Measurements from ENCODE around the gene OVAAL.

DNA sequence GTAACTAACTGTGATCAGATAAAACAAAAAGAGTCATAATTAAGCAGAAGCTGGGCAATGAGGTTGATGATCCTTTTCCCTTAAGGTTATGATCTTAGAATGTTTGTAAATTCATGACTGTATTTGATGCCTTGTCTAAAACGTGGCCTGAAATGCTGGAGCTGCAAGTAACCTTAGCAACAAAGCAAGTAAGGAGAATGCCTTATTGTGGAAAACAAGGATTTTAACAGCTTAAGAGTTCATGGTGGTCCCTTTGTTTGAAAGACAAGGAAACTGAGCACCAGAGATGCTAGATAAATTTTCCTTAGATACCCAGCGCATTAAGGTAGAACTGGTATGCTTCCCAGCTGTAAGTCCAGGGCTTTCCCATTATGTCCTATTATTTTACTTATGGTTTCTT, 47.4 kb downstream of the OVAAL start:
- TF ChIP-seq ZNF565 (CRISPR knock-in tag; conservative IDR thresholded peaks at IDR 0.05; ENCODE audit: low read depth): no peak
- TF ChIP-seq ARNTL (CRISPR knock-in tag; IDR thresholded peaks at IDR 0.05; ENCODE audit: borderline replicate concordance, low read depth): no peak
- TF ChIP-seq CREB5 (CRISPR knock-in tag; IDR thresholded peaks at IDR 0.05; ENCODE audit: low read depth): no peak
- TF ChIP-seq, protein P1, sequence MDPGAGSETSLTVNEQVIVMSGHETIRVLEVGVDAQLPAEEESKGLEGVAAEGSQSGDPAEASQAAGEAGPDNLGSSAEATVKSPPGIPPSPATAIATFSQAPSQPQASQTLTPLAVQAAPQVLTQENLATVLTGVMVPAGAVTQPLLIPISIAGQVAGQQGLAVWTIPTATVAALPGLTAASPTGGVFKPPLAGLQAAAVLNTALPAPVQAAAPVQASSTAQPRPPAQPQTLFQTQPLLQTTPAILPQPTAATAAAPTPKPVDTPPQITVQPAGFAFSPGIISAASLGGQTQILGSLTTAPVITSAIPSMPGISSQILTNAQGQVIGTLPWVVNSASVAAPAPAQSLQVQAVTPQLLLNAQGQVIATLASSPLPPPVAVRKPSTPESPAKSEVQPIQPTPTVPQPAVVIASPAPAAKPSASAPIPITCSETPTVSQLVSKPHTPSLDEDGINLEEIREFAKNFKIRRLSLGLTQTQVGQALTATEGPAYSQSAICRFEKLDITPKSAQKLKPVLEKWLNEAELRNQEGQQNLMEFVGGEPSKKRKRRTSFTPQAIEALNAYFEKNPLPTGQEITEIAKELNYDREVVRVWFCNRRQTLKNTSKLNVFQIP (CRISPR knock-in tag; IDR thresholded peaks at IDR 0.05; ENCODE audit: borderline replicate concordance, low read depth): no peak

Data from SK-N-SH treated with all-trans-retinoic acid at 6 μM for 48 hours (cell line).